Endodermal cell (in vitro differentiated cells): ENCODE results near the gene KATNAL1. TPM values are rescaled to one million over a fixed set of nuclear protein-coding genes. Genes with fewer than 3 reads are reported as not detected.

ENCODE experiments used
- DNase-seq: peaks from one replicate; pipeline ENCODE4 v3.0.0-alpha.2; 2017
- H3K27ac ChIP-seq: 2 replicates; pipeline ENCODE4 v1.5.1; 2013; ENCODE audit warnings: mild to moderate bottlenecking, low read depth, low read length, moderate library complexity
- H3K27me3 ChIP-seq: 2 replicates; pipeline ENCODE4 v1.6.1; 2013; ENCODE audit warnings: mild to moderate bottlenecking, low read length, moderate library complexity; ENCODE audit not compliant: insufficient read depth, control insufficient read depth, poor library complexity, severe bottlenecking
- H3K36me3 ChIP-seq: 2 replicates; pipeline ENCODE4 v1.7.0; 2013; ENCODE audit warnings: mild to moderate bottlenecking, low read length, moderate library complexity; ENCODE audit not compliant: control insufficient read depth, insufficient read depth
- H3K4me1 ChIP-seq: one replicate; pipeline ENCODE4 v1.7.0; 2013; ENCODE audit warnings: low read length; ENCODE audit not compliant: control insufficient read depth, insufficient read depth
- H3K4me3 ChIP-seq: 2 replicates; pipeline ENCODE4 v1.5.1; 2013; ENCODE audit warnings: mild to moderate bottlenecking, low read length, moderate library complexity
- H3K9ac ChIP-seq: 2 replicates; pipeline ENCODE4 v1.6.1; 2013; ENCODE audit warnings: mild to moderate bottlenecking, low read length, moderate library complexity; ENCODE audit not compliant: poor library complexity, severe bottlenecking; ENCODE audit errors: extremely low read depth
- H3K9me3 ChIP-seq: 2 replicates; pipeline ENCODE4 v1.6.1; 2013; ENCODE audit warnings: mild to moderate bottlenecking, low read length, moderate library complexity; ENCODE audit not compliant: control insufficient read depth
- H3K27ac Mint-ChIP-seq: 2 replicates; pipeline ENCODE4 v1.8.0; 2020; ENCODE audit warnings: mixed read lengths
- H3K27me3 Mint-ChIP-seq: 2 replicates; pipeline ENCODE4 v1.8.0; 2021; ENCODE audit warnings: mild to moderate bottlenecking, mixed read lengths; ENCODE audit not compliant: insufficient read depth
- H3K36me3 Mint-ChIP-seq: 2 replicates; pipeline ENCODE4 v1.8.0; 2020; ENCODE audit warnings: low read depth, mixed read lengths
- H3K4me1 Mint-ChIP-seq: 2 replicates; pipeline ENCODE4 v1.8.0; 2020; ENCODE audit warnings: mixed read lengths
- H3K4me3 Mint-ChIP-seq: 2 replicates; pipeline ENCODE4 v1.8.0; 2020; ENCODE audit warnings: mild to moderate bottlenecking, moderate library complexity, mixed read lengths
- H3K9me3 Mint-ChIP-seq: 2 replicates; pipeline ENCODE4 v1.8.0; 2020; ENCODE audit warnings: mild to moderate bottlenecking, mixed read lengths
- CTCF ChIP-seq: fragments of 200-600 bp; sonication (generic); conservative IDR thresholded peaks from 2 replicates; pipeline ENCODE4 v1.5.0; 2021; ENCODE audit warnings: antibody characterized with exemption, mild to moderate bottlenecking
- WGBS, 2 experiments: methylation state at CpG; one replicate each; pipeline versions ENCODE4 v1.1.5 to v1.1.7; 2013; ENCODE audit warnings: missing lambda C conversion rate in 2 of 2, mixed read lengths in 1 of 2; ENCODE audit not compliant: insufficient coverage in 1 of 2, insufficient read length in 1 of 2; 5-methylcytosine and 5-hydroxymethylcytosine counted together
- total RNA-seq, 2 donors: library from RNA; stranded (reverse); fragmentation: NEBNext Ultra II Directional in 1 of 2; extraction: Animal tissue kit (Norgen Biotek cat#: 25700) in 1 of 2; gene quantifications; 2 replicates in 1 of 2; 3 replicates in 1 of 2; pipeline ENCODE4 v1.2.1, GENCODE V29; 2021

KATNAL1 gene
- total RNA-seq, 2 donors from 2014 or later, result 20.3 to 32.2 TPM

GRCh38 chr13:30222254-30222653 is 85.1 kb downstream of the KATNAL1 start:
- no peak overlapping the region for H3K4me3 ChIP-seq
- Mint-ChIP-seq H3K4me3 (no peak overlapping the region), H3K36me3 (peaks cover 59% of the 10 kb centered on the region), H3K27me3 (no peaks in the 10 kb centered on the region), H3K9me3 (peaks cover 26% of the 10 kb centered on the region), H3K27ac (no peak overlapping the region), H3K4me1 (no peaks in the 10 kb centered on the region)
- H3K9ac ChIP-seq, result no peak overlapping the region
- H3K4me1 ChIP-seq, result no peaks in the 10 kb centered on the region
- 96 to 100% methylated on average over 2 to 3 of the region's 3 CpGs for WGBS, 2 experiments
- DNase-seq, result no peak
- H3K27me3 ChIP-seq, result no peaks in the 10 kb centered on the region
- TF ChIP-seq CTCF, result no peak
- no peak overlapping the region for H3K27ac ChIP-seq
- H3K36me3 ChIP-seq, result peaks cover 42% of the 10 kb centered on the region
- H3K9me3 ChIP-seq, result peaks cover 25% of the 10 kb centered on the region

GRCh38 chr13:30216111-30216510 is 91.2 kb downstream of the KATNAL1 start:
- Histone ChIP-seq H3K4me3 (no peak overlapping the region), H3K9me3 (no peaks in the 10 kb centered on the region), H3K36me3 (peaks cover 6% of the 10 kb centered on the region), H3K27me3 (no peaks in the 10 kb centered on the region), H3K4me1 (no peaks in the 10 kb centered on the region), H3K9ac (no peak overlapping the region), H3K27ac (peak overlapping the region; percentile 10)
- TF ChIP-seq CTCF, result no peak
- Mint-ChIP-seq H3K27ac (no peak overlapping the region), H3K4me1 (no peaks in the 10 kb centered on the region), H3K4me3 (no peak overlapping the region), H3K9me3 (peaks cover 4% of the 10 kb centered on the region), H3K27me3 (no peaks in the 10 kb centered on the region), H3K36me3 (peaks cover 24% of the 10 kb centered on the region)
- WGBS, 2 experiments, result 62% methylated on average over 2 of the region's 2 CpGs; no CpG with 5 or more reads in 1 of the 2 experiments
- peak; percentile 55 for DNase-seq

GRCh38 chr13:30212256-30212655 is 95.1 kb downstream of the KATNAL1 start:
- TF ChIP-seq CTCF, result no peak
- peaks cover 27% of the 10 kb centered on the region for H3K36me3 ChIP-seq
- H3K27me3 ChIP-seq, result no peaks in the 10 kb centered on the region
- Mint-ChIP-seq H3K27ac (no peak overlapping the region), H3K4me1 (no peaks in the 10 kb centered on the region), H3K4me3 (no peak overlapping the region), H3K9me3 (peaks cover 4% of the 10 kb centered on the region), H3K36me3 (peaks cover 38% of the 10 kb centered on the region), H3K27me3 (no peaks in the 10 kb centered on the region)
- WGBS, 2 experiments, result 90 to 97% methylated on average over 2 to 7 of the region's 7 CpGs
- H3K27ac ChIP-seq, result no peak overlapping the region
- DNase-seq, result no peak
- no peak overlapping the region for H3K9ac ChIP-seq
- no peaks in the 10 kb centered on the region for H3K4me1 ChIP-seq
- no peaks in the 10 kb centered on the region for H3K9me3 ChIP-seq
- no peak overlapping the region for H3K4me3 ChIP-seq
